ENCODE data around the gene KCTD16. TPM values are rescaled to one million over a fixed set of nuclear protein-coding genes. Genes with fewer than 3 reads are reported as not detected.

KCTD16 gene
- total RNA-seq, 1 donor from 2014 or later, result 24.3 TPM

GRCh38 chr5:144458216-144458615 is 287.5 kb downstream of the KCTD16 start:
- no peak for TF ChIP-seq CTCF (IDR thresholded peaks at IDR 0.05; ENCODE audit: unreplicated experiment)
- Mint-ChIP-seq H3K4me1 (ENCODE audit: low read depth) (peaks cover 51% of the 10 kb centered on the region), H3K27me3 (no peaks in the 10 kb centered on the region), H3K36me3 (ENCODE audit: insufficient read depth) (peaks cover 9% of the 10 kb centered on the region), H3K9me3 (ENCODE audit: low read depth) (peaks cover 4% of the 10 kb centered on the region), H3K4me3 (ENCODE audit: low read depth) (no peak overlapping the region), H3K27ac (no peak overlapping the region)
- DNase-seq (ENCODE audit: low spot score, unreplicated experiment), result no peak

GRCh38 chr5:144460600-144460999 is 289.9 kb downstream of the KCTD16 start:
- peaks cover 46% of the 10 kb centered on the region for H3K4me1 Mint-ChIP-seq (ENCODE audit: low read depth)
- H3K27me3 Mint-ChIP-seq, result no peaks in the 10 kb centered on the region
- no peak for DNase-seq (ENCODE audit: low spot score, unreplicated experiment)
- H3K36me3 Mint-ChIP-seq (ENCODE audit: insufficient read depth), result peaks cover 9% of the 10 kb centered on the region
- peaks cover 6% of the 10 kb centered on the region for H3K9me3 Mint-ChIP-seq (ENCODE audit: low read depth)
- no peak for TF ChIP-seq CTCF (IDR thresholded peaks at IDR 0.05; ENCODE audit: unreplicated experiment)
- no peak overlapping the region for H3K27ac Mint-ChIP-seq
- no peak overlapping the region for H3K4me3 Mint-ChIP-seq (ENCODE audit: low read depth)

GRCh38 chr5:144462577-144462976 is 291.9 kb downstream of the KCTD16 start:
- Mint-ChIP-seq H3K4me3 (ENCODE audit: low read depth) (no peak overlapping the region), H3K9me3 (ENCODE audit: low read depth) (peaks cover 6% of the 10 kb centered on the region), H3K4me1 (ENCODE audit: low read depth) (peaks cover 40% of the 10 kb centered on the region), H3K27ac (no peak overlapping the region), H3K27me3 (no peaks in the 10 kb centered on the region), H3K36me3 (ENCODE audit: insufficient read depth) (peaks cover 9% of the 10 kb centered on the region)
- DNase-seq (ENCODE audit: low spot score, unreplicated experiment), result no peak
- TF ChIP-seq CTCF (IDR thresholded peaks at IDR 0.05; ENCODE audit: unreplicated experiment), result no peak

- DNase-seq (ENCODE audit: low spot score, unreplicated experiment), result no peak
- no peak overlapping the region for H3K4me3 Mint-ChIP-seq (ENCODE audit: low read depth)
- H3K27ac Mint-ChIP-seq, result no peak overlapping the region
- peaks cover 42% of the 10 kb centered on the region for H3K4me1 Mint-ChIP-seq (ENCODE audit: low read depth)
- TF ChIP-seq CTCF (IDR thresholded peaks at IDR 0.05; ENCODE audit: unreplicated experiment), result no peak
- H3K27me3 Mint-ChIP-seq, result no peaks in the 10 kb centered on the region
- H3K36me3 Mint-ChIP-seq (ENCODE audit: insufficient read depth), result peaks cover 9% of the 10 kb centered on the region
- H3K9me3 Mint-ChIP-seq (ENCODE audit: low read depth), result peaks cover 6% of the 10 kb centered on the region
These were observed 293.0 kb downstream of the KCTD16 start for GRCh38 chr5:144463481-144464223.

- H3K36me3 Mint-ChIP-seq (ENCODE audit: insufficient read depth), result peaks cover 9% of the 10 kb centered on the region
- peaks cover 44% of the 10 kb centered on the region for H3K4me1 Mint-ChIP-seq (ENCODE audit: low read depth)
- no peaks in the 10 kb centered on the region for H3K27me3 Mint-ChIP-seq
- no peak for TF ChIP-seq CTCF (IDR thresholded peaks at IDR 0.05; ENCODE audit: unreplicated experiment)
- H3K9me3 Mint-ChIP-seq (ENCODE audit: low read depth), result peaks cover 6% of the 10 kb centered on the region
- H3K27ac Mint-ChIP-seq, result no peak overlapping the region
- no peak overlapping the region for H3K4me3 Mint-ChIP-seq (ENCODE audit: low read depth)
- no peak for DNase-seq (ENCODE audit: low spot score, unreplicated experiment)
These were observed 293.6 kb downstream of the KCTD16 start for GRCh38 chr5:144464306-144464705.

Data from progenitor cell of endocrine pancreas (in vitro differentiated cells).